SK-N-MC (cell line): ENCODE data around the gene POR.

Experiments used
- EZH2 ChIP-seq: fragments of 200-600 bp; sonication (generic); IDR thresholded peaks from one replicate; pipeline ENCODE4 v1.6.1; 2017; ENCODE audit warnings: antibody characterized with exemption
- FOXP2 ChIP-seq: optimal IDR thresholded peaks from 2 replicates; pipeline ENCODE3; 2011; ENCODE audit warnings: mild to moderate bottlenecking, moderate library complexity; ENCODE audit not compliant: insufficient read depth; ENCODE audit errors: extremely low read length, control extremely low read depth
- POLR2AphosphoS5 ChIP-seq: IDR thresholded peaks from 2 replicates; pipeline ENCODE4 v1.6.1; 2012; ENCODE audit warnings: mild to moderate bottlenecking, low read depth, low read length, borderline replicate concordance

DNA sequence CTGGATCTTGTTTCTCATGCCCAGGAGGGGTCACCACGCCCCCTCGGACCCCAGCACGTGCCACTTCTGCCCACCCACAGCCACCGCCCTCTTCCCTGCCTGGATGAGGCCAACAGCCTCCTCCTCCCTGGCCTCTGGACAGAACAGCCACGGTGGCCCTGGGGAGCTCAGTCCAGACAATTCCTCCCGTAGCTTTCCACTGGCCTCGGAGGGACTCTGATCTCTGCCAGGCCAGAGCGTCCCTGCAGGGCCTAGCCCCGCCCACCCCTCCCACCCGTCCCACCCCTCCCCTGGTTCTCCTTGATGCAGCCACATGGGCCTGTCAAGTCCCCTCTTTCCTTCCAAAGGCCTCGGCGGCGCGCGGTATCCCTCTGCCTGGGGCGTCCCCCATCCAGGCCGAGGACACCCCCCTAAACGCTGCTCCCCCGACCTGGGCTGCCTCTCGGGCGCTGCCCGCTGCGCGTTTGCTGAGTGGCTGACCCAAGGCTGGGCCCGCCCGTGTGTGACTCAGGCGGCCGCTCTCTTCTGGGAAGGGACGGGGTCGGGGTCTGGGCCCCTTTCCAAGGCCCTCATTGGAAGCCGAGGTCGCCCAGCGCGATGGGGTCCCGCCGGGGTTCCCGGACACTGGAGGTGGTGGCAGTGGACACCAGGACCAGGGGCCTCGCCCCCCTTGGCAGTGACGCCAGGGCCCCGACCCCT is 78.9 kb downstream of the POR start:
- TF ChIP-seq POLR2AphosphoS5 (no peak), EZH2 (no peak), FOXP2 (no peak)
